Fibroblast of mammary gland (primary cell): ENCODE measurements around the gene ZNF516.

Experiments
- DNase-seq: peaks from one replicate; pipeline ENCODE4 v3.0.0-alpha.2; 2010; ENCODE audit warnings: low read depth
- H3K4me3 ChIP-seq: 2 replicates; pipeline ENCODE4 v1.5.1; 2011; ENCODE audit warnings: low read depth, mild to moderate bottlenecking, low read length, moderate library complexity; ENCODE audit not compliant: control insufficient read depth
- TF ChIP-seq, protein P1 (sequence below): conservative IDR thresholded peaks from 2 replicates; pipeline ENCODE4 v1.5.1; 2011; ENCODE audit warnings: low read depth, low read length, inconsistent platforms; ENCODE audit not compliant: control insufficient read depth, insufficient read depth

The ZNF516 gene

GRCh38 chr18:76443519-76444445, 51.3 kb downstream of the ZNF516 start:
- DNase-seq: no peak
- H3K4me3 ChIP-seq: no peak overlapping the region
- TF ChIP-seq, protein P1, sequence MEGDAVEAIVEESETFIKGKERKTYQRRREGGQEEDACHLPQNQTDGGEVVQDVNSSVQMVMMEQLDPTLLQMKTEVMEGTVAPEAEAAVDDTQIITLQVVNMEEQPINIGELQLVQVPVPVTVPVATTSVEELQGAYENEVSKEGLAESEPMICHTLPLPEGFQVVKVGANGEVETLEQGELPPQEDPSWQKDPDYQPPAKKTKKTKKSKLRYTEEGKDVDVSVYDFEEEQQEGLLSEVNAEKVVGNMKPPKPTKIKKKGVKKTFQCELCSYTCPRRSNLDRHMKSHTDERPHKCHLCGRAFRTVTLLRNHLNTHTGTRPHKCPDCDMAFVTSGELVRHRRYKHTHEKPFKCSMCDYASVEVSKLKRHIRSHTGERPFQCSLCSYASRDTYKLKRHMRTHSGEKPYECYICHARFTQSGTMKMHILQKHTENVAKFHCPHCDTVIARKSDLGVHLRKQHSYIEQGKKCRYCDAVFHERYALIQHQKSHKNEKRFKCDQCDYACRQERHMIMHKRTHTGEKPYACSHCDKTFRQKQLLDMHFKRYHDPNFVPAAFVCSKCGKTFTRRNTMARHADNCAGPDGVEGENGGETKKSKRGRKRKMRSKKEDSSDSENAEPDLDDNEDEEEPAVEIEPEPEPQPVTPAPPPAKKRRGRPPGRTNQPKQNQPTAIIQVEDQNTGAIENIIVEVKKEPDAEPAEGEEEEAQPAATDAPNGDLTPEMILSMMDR: no peak

- TF ChIP-seq, protein P1: no peak
- no peak overlapping the region for H3K4me3 ChIP-seq
- no peak for DNase-seq
These were observed 52.5 kb downstream of the ZNF516 start for GRCh38 chr18:76442413-76443171.

DNA sequence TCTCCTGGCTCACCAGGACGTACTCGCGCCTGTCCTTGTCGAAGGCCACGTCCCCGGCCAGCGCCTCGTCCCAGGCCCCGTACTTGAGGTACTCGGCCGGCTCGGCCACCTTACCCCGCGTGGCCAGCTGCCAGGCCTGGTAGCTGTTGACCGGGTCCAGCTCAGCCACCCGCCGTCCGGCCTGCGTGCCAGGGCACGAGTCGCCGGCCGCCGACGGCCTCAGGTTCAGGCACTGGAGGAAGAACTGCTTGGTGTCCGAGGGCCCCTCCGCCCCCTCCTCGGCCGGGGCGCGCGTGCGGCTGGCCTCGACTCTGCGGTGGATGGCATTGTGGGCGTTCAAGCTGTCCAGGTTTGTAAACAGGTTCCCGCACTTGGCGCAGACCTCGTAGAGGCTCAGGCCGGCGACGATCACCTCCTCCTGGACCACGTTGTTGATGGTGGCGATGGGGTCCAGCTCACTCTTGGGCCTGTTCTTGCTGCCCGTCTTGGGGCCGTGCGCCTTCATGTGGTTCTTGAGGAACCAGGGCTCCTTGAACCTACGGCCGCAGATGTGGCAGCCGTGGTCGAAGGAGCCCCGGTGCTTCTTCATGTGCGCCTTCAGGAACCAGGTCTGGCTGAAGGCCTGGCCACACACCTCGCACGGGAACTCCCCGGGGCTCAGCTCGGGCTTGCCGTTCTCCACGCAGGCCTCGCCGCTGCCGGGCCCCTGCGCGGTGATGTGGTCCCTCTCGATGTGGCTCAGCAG, 53.2 kb downstream of the ZNF516 start:
- H3K4me3 ChIP-seq: no peak overlapping the region
- TF ChIP-seq, protein P1: no peak
- DNase-seq: no peak

GRCh38 chr18:76441002-76441667, 53.9 kb downstream of the ZNF516 start:
- no peak overlapping the region for H3K4me3 ChIP-seq
- DNase-seq: no peak
- TF ChIP-seq, protein P1: no peak

DNA sequence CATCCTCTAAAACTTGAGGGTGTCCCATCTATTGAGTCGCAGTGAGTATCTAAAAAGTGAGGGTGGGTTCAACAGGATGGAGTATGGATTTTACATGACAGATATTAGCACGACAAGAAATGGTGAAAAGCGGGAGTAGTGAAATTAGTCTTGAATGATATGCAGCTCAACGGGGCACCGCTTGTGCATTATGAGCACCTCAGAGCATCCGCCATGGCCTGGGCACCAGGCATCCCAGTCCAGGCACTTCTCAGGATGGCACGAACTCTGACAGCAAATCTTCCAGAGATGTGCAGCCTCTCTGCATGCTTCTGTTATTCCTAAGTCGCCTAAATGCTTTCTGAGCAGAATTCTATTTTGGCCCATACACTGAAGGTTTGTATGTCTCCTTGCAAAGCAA, 57.1 kb downstream of the ZNF516 start:
- TF ChIP-seq, protein P1: no peak
- H3K4me3 ChIP-seq: no peak overlapping the region
- DNase-seq: no peak

DNA sequence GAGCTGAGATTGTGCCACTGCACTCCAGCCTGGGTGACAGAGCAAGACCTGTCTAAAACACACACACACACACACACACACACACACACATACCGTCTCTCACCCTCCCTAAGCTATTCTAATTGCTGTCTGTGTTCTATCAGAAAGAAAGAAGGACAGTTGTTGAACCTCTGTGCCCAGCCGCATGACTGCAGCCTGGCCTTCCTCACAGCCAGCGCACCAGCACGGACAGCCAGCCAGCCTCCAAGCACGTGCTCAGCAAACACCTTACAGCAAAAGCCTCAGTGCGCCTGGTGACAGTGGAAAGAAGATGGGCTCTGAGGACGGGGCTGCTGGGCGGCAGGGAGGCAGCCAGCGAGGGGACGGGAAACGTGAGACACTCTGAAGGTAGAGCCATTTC, 58.0 kb downstream of the ZNF516 start:
- no peak for DNase-seq
- TF ChIP-seq, protein P1: no peak
- no peak overlapping the region for H3K4me3 ChIP-seq
